Measurements from ENCODE around the gene SESN1.

The SESN1 gene

DNA sequence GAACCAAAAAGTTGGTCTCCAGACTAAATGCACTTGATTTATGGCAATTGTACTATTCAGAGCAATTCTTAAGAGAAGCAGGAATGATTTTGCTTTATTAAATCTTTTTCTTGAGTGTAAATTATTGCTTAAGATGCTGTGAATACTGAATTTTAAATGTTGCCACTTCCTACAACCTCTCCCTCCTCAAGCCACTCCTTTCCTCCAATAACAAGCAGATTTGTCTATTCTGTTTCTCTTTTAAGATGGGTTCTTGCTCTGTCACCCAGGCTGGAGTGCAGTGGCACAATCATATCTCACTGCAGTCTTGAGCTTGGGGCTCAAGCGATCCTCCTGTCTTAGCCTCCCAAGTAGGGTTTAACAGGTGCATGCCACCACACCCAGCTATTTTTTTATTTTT is 65.3 kb downstream of the SESN1 start:
- DNase-seq (ENCODE audit: low read depth) = no peak

DNA sequence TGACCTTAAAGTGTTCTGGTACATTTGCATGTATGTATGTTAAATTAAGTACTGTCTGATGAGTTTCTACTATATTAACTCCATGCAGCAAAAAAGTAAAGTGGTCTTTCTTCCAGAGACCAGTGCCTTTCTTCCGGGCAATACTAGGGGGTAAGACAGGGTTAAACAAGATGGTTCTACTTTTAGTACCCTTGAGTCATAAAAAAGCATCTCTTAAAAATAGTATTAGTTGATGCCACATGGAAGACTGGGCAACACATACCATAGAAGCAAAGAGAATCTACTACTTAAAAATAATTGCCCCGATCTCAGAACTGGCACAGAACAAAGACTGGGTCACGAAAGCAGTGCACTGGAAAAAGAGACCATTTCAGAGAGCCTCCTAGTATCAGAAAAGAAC is 66.2 kb downstream of the SESN1 start:
- DNase-seq (ENCODE audit: low read depth) = no peak

DNA sequence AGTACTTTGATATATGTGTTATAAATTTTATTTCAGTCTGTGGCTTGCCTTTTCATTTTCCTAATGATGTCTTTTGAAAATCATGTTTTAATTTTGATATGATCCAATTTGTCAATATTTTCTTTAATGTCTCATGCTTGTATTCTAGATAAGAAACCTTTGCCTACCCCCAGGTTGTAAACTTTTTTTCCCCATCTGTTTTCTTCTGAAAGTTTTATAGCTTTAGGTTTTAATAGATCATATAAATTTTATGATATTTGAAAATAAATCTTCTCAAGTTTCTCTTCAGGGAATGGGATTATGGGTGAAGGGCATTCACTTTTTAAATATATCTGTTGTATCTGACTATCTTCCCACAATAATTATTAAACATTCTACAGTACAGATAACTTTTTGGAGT is 66.7 kb downstream of the SESN1 start:
- no peak for DNase-seq (ENCODE audit: low read depth)

DNA sequence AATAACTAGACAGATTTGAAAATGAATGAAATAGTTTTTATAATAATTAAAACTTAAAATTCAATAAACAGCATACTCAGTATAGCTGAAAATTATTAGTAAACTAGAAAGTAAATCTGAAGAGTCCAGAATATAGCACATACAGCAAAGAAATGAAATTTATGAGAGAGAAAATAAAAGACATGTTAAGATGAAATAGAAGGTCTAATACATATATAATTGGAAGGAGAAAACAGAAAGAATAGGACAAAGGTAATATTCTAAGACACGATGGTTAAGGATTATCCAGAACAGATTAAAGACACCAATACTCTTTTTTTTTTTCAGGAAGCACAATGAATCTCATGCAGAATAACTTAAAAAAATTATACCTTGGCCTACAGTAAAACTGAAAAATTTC is 69.0 kb downstream of the SESN1 start:
- no peak for DNase-seq (ENCODE audit: low read depth)

DNA sequence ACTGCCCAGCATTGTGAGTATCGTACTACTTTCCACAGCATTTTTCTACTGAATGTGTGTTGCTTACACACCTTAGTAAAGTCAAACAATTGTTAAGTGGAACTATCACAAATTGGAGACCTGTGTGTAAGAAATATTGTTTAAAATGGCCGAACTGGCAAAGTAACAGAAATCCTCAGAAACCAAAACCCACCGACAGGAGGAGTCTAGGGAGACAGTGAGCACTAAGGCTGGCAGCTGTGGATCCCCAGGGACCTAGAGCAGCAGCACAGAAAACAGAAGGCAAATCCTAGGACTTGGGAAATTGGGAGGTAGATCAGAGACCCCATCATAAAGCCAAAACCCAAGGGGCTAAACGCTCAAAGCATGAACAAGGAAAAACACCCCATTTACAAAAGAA is 69.9 kb downstream of the SESN1 start:
- no peak for DNase-seq (ENCODE audit: low read depth)

DNA sequence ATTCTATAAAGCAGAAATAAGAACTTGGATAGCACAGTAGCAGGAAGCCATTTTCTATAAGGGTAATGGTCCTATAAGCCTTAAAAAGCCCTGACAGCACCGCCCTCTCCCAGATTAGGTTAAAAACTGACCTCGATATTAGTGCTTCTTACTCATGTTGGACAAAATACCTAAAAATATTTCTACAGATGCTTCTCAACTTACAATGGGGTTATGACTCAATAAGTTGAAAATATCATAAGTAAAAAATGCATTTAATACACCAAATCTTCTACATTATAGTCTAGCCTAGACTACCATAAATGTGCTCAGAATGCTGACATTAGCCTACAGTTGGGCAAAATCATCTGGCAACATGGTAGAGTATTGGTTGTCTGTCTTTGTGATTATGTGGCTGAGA is 70.3 kb downstream of the SESN1 start:
- no peak for DNase-seq (ENCODE audit: low read depth)

DNA sequence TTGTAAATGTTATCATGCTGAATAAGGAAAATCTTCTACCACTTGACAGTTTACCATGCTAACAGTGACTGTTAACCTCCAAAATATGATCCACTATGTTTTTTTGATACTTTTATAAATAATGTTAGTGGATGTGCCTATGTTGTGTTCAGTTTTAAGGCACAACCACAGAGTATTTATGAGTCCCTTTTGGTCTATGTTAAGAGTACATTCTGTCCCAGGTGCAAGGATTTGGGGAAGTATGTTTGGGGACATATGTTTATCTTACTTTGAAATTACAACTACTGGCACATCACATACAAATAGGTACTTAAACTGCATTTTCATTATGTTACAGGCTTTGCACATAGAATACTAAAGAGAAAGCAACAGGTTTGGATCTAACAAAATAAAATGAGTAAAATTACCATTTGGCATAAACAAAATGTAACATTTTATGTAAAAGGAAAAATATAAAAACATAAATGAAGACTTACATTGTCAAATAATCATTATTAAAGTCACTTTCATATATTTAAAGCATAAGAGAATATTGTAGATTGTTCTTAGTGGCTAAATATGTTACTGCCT is 71.2 kb downstream of the SESN1 start:
- no peak for DNase-seq (ENCODE audit: low read depth)

DNA sequence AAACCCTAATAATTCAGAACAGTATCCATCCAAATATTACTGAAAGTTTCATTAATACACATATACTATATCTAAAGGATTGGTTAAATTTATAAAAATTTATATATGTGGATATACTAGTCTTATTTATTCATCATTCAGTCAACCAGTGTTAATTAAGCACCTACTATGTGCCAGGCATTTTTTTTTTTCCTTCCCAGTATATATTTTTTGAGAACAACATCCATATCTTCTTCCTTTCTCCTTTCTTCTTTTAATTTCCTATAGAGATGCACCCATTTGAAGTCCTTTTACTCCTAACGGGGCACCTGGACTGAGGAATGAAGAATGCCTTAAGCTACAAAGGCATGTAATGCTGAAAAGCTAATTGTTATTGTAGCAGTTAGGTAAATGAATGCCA is 72.8 kb downstream of the SESN1 start:
- no peak for DNase-seq (ENCODE audit: low read depth)

DNA sequence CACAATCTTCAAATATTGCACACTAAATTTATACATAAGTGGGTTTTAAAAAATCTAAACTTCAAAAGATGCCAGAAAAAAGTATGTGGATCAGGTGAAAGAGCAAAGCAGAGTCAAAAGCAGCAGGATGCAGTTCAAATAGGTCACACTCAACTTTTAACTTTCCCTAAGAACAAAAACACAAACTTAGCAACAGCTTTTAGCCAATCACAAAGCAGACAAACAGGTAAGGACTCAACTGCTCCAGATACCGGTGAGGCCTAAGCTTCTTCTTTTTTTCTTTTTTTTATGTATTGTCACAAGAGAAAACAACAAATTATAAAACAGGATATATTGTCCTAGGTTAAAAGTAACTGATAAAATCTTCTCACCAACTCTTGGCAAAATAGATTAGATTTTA is 74.7 kb downstream of the SESN1 start:
- DNase-seq (ENCODE audit: low read depth) = no peak

DNA sequence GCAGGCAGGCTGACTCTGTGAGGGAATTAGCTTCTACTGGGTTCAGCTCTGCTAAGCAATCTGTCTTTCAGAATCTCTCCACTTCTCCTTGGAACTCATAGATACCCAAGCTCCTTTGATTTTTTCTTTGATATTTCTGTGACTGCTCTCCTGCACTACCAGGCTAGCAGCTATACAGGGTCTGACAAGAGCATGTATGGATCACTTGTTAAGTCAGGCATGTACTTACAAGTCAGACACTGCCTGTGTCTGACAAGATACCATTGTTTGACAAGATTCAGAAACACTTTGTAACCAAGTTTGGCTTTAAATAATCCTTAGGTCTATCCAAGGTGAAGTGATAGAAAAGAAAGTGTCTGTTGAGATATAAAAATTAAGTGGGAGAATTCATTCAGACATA is 79.5 kb downstream of the SESN1 start:
- no peak for DNase-seq (ENCODE audit: low read depth)

DNA sequence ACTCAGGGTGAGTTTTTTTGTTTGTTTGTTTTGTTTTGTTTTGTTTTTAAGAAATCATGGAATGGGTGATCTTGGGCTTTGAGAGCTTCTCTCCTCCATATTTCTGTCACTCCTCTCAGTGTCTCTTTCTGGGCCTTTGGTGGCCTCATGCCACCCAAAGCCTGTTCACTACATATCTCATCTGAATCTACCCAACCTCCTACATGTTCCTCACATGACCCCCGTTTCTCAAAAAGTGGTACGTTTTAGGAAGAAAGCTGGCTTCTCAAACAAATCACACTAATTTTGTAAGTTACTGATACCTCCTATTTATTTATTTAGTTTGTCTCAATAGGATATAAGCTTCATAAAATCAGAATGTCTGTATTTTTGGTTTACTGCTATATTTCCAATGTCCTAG is 80.0 kb downstream of the SESN1 start:
- DNase-seq (ENCODE audit: low read depth) = no peak

DNA sequence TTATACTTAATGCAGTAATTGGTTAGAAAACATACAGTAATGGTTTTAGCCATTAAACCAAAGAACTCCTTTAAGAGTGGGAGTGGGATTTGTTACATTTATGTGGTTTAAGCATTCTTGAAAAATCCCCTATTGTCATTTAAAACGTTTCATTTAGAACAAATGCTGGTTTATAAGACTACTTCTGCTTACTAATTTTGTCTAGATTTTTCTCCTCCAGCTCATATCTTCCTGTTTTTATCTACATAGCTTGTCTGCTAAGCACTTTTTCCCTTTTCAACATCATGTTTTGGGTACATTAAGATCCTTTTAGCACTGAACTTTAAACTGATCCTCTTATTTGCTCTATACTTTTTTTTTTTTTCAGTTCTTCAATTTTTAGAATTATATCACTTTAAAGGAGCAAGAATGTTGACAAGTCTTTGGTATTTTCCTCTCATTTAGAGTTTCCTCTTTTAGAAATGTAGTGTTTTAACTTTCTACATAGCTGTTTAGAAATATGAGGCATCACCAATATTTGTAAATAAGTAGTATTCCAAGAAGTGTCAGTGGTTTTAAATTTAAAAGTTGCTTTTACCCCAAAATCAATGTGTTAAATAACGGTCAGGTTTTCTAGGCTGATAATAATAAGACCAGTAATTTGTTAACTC is 80.9 kb downstream of the SESN1 start:
- no peak for DNase-seq (ENCODE audit: low read depth)

DNA sequence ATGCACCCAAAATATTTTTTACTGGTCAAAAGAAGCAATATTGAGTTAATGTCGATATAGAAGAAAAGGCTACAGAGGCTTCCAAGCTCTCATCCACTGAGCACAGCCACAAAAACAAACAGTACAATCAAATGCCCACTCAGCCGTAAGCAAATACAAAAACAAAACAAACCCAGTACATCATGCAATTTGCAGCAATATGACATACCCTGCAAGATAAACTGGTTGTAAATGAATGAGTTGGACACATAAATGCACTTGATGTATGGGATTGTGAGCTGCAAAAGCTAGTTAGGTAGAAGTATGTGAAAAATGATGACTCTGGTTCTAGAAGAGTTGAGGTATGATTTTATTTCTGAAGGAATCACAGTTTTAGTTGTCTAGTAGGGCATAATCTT is 83.9 kb downstream of the SESN1 start:
- DNase-seq (ENCODE audit: low read depth) = no peak

DNA sequence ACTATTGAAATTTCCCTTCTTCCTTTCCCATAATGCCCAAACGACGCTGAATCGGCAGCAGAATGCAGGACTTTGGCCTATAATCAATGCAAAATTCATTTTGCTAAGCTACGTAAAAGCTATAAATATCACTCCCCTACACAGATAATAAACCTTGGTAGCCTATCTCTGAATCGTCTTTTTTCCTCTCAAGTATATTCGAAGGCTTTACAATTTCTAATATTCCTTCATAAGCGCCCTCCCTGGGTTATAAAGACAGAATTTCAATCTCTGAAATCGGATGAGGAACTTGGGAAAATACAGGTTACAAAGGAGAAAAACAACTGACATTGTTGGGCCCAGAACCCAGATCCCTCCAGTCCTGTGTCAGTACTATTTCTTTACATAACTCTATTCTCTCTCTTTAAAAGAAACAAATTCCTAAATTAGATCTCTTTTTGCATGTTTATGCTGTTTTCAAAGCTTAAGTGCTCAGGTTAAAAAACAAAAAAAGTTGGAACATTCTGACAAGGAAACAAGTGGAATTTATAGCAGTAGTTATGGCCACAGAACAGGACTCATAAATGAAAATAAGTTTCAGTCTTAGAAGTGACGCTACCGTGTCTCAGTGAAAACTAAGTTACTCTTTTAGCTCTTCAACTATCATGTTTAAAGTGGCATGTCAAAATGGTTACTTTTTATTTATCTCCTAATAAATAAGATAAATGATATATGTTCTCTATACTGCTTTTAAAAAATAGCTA is 84.5 kb downstream of the SESN1 start:
- DNase-seq (ENCODE audit: low read depth) = no peak

DNA sequence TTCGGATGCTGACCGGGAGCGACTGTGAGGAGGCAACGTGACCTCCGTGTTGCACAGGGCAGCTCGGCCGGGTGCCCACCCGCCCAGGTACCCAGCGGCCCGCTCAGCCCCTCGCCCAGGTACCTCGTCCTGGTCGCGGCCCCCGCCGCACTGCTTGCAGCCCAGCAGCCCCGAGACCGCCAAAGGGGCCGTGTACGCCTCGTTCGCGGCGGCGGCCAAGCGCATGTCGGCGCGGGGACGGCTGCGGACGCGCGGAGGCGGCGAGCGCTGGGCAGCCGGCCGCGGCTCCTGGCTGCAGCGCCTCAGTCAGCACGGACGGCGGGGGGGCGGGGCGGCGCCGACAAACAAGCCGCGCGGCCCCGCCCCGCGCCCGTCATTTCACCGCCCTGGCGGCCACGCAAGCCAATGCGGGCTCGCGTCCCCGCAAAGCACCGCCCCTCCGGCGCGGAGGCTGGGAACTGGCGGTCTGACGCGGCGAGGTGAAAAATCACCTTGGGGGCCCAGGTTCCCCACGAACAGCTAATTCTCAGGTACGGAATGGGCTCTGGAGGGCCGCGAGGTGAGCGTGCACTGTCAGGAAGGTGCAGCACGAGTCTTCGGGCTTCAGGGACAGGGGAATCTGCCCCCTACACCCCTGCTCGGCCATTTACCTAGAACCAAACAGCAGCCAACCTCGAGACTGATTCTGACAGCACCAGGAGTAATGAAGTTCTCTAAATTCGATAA is 85.2 kb downstream of the SESN1 start:
- DNase-seq (ENCODE audit: low read depth) = peak; percentile 88

DNA sequence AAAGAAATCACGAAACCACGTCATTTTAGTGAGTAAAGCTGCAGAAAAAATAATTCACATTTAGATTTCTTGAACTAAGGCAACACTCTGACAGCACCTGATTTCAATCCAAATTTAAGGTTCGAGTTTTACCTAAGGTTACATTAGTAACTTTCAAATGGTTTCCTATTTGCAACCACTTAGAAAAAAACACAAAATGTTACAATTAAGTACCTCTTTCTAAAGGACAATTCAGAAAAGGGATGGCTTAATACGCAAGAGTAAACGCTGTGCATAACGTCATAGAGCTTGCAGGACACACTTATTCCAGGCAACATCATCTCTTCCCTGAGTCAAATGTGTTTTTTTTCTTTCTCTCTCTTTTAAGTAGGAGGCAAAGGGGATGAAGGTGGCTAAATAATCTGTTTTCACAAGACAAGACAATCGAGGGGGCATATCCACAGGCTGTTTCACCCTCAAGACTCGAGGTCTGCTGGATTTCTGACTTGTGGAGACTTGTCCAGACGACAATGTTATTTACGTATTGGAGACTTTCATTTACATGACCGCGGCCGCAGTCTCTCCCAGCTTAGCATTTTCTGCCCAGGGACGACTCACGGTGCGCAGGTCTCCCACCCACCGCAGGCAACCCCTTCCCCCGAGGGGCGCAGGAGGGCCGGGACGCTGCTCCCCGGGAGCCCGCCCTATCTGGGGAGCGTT is 86.0 kb downstream of the SESN1 start:
- peak; percentile 4 for DNase-seq (ENCODE audit: low read depth)

DNA sequence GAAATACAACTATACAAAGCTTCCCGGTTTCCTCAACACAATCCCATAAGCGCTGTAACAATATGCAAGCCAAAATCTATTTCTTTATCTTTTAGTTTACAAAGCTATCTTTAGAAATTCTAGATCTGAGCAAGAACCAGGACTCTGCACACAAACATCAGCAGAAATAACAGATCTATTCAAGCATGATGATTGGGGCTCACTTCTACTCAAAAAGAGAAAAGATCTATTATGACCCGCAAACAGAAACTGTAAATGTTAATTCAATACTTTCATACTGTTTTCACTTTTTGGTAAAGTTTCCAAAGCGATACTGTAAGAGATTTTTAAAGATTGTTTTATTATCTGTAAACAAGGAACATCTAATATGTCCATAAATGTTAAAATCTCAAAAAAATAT is 86.6 kb downstream of the SESN1 start:
- DNase-seq (ENCODE audit: low read depth) = no peak

DNA sequence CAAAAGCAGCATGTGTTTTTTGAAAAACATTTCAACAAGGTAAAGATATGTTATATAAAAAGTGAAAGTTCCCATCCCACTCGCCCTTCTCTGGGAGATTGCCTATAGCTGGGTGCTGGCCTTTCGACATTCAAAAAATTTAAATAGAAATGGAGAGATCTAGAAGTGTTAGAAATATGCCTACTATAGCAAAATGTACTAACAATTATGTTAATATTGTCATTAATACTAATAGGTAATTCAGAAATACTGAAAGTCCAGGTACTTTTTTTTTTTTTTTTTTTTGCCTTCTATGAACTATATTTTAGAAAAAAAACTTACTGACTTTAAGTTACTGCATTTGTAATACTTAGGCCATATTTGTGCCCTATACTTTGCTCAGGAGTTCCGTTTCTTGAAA is 87.1 kb downstream of the SESN1 start:
- no peak for DNase-seq (ENCODE audit: low read depth)

DNA sequence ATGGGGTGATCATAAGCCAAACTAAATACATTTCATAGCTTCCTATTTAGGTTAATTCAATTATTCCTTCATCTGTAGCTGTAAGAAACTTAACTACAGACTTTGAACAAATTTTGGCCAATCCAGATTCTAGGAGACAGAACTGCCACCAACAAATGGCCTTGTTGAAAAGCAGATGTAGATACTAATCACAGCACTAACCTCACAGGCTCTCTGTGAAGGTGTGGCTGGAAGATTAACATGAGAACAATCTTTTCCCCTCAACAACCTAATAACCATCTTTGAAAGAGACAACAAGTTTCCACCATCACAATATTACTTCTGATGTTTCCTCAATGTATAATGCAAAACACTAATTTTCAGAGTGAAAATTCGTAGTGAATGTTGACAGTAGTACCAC is 87.8 kb downstream of the SESN1 start:
- DNase-seq (ENCODE audit: low read depth) = no peak

DNA sequence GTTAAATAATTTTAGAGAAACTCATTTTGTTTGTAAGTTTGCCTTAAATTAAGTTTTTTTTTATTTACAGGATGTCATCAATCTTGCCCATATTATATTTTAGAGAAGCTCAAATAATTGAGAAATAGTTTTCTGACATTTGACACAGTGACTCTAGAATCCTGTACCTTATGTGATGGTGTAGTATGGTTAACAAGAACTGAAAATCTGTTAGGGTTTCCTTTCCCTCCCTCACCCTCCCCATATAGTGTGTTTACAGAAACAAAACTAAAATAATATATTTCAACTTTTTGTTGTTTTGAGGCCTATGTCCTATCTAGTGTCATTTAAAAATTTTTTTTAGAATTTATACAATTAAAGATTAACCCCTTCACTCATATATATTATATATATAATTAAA is 91.8 kb downstream of the SESN1 start:
- no peak for DNase-seq (ENCODE audit: low read depth)

DNA sequence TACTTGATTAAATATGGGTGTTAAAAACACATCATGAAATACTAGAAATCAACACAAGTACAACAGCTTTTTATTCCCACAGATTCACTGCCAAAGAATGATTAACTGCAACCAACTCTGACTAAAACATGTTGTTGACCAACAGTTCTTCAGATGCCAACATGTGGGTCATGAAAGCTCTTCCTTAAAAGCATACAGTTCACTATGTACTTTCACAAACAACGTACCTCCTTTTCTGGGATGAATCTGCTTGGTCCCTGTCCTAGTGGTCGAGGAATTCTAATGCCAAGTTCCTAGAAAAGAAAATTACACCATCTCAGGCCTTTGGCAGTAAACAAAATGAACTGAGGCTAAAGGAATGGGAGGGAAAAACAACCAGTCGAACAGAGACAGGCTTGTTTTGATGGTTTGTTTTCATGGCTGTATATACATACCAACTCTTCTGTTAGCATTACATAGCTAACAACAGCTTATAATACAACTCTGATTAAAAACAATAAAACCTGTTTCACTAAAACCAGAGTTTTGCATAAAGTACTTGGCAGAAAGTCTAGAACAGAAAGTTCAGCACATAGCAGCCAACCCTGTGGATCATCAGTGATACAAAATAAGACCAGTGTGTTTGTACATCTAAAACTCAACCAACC is 92.5 kb downstream of the SESN1 start:
- DNase-seq (ENCODE audit: low read depth) = no peak

DNA sequence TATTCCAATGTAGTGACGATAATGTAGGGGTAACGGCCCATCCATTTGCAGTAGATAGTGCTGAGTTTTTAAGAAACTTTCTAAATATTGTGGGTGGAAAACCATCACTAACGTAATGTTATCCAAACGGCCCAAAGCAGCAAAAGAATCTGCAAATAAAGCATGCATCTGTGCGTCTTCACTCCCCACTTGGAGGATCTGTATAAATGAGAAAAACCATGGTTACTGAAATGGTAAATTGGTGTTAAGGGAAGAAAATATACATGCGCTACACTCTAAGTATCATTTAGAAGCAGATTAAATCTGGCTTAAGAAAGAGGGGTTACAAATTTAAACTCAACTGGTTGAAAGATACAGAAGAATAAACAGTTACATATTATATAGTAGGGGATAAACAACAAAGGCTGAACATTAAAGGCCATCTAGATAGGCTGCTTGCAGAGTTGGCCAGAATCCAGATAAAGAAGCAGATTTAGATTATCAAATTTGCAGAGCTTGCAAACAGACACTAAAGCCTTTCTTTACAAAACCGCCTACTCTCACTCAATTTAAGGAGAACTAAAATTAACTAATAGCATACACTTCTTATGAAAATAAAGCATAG is 93.3 kb downstream of the SESN1 start:
- no peak for DNase-seq (ENCODE audit: low read depth)

Data from activated T-cell treated with anti-CD3 and anti-CD28 coated beads for 24 hours (primary cell).